Measurements from ENCODE around the gene PTPRD.

DNA sequence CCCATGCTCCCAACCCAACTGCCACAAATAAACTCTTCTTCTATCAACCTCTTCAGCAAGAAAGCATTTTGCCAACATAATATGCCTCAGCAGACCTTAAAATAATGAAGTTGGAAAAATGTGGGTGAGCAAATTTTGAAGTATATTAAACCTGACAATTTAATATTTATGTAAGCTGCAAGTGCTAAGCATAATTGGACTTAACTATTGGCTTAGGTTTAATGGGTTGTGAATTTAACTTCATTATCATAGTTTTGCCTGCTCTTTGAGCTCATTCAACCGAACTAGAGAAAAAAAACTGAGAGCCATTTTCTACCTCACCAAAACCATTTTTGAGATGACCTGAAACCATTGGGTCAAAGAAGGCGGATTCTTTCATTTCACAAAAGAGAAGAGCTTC is 2007.7 kb downstream of the PTPRD start:
- no peak for TF ChIP-seq ZNF19 (tag by site-specific recombination; IDR thresholded peaks at IDR 0.05; ENCODE audit: low read depth)
- TF ChIP-seq, protein P1, sequence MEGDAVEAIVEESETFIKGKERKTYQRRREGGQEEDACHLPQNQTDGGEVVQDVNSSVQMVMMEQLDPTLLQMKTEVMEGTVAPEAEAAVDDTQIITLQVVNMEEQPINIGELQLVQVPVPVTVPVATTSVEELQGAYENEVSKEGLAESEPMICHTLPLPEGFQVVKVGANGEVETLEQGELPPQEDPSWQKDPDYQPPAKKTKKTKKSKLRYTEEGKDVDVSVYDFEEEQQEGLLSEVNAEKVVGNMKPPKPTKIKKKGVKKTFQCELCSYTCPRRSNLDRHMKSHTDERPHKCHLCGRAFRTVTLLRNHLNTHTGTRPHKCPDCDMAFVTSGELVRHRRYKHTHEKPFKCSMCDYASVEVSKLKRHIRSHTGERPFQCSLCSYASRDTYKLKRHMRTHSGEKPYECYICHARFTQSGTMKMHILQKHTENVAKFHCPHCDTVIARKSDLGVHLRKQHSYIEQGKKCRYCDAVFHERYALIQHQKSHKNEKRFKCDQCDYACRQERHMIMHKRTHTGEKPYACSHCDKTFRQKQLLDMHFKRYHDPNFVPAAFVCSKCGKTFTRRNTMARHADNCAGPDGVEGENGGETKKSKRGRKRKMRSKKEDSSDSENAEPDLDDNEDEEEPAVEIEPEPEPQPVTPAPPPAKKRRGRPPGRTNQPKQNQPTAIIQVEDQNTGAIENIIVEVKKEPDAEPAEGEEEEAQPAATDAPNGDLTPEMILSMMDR (tag by site-specific recombination; IDR thresholded peaks at IDR 0.05) = no peak
- TF ChIP-seq, protein P2, sequence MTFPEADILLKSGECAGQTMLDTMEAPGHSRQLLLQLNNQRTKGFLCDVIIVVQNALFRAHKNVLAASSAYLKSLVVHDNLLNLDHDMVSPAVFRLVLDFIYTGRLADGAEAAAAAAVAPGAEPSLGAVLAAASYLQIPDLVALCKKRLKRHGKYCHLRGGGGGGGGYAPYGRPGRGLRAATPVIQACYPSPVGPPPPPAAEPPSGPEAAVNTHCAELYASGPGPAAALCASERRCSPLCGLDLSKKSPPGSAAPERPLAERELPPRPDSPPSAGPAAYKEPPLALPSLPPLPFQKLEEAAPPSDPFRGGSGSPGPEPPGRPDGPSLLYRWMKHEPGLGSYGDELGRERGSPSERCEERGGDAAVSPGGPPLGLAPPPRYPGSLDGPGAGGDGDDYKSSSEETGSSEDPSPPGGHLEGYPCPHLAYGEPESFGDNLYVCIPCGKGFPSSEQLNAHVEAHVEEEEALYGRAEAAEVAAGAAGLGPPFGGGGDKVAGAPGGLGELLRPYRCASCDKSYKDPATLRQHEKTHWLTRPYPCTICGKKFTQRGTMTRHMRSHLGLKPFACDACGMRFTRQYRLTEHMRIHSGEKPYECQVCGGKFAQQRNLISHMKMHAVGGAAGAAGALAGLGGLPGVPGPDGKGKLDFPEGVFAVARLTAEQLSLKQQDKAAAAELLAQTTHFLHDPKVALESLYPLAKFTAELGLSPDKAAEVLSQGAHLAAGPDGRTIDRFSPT (tag by site-specific recombination; IDR thresholded peaks at IDR 0.05) = no peak
- TF ChIP-seq ZFP3 (tag by site-specific recombination; IDR thresholded peaks at IDR 0.05; ENCODE audit: low read depth) = no peak
- TF ChIP-seq, protein P3, sequence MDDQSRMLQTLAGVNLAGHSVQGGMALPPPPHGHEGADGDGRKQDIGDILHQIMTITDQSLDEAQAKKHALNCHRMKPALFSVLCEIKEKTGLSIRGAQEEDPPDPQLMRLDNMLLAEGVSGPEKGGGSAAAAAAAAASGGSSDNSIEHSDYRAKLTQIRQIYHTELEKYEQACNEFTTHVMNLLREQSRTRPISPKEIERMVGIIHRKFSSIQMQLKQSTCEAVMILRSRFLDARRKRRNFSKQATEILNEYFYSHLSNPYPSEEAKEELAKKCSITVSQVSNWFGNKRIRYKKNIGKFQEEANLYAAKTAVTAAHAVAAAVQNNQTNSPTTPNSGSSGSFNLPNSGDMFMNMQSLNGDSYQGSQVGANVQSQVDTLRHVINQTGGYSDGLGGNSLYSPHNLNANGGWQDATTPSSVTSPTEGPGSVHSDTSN (CRISPR knock-in tag; IDR thresholded peaks at IDR 0.05) = no peak
- no peak for TF ChIP-seq ZNF121 (tag by site-specific recombination; IDR thresholded peaks at IDR 0.05)
- TF ChIP-seq GFI1B (tag by site-specific recombination; IDR thresholded peaks at IDR 0.05) = no peak
- no peak for TF ChIP-seq PRDM1 (tag by site-specific recombination; IDR thresholded peaks at IDR 0.05)
- TF ChIP-seq KLF9 (tag by site-specific recombination; IDR thresholded peaks at IDR 0.05; ENCODE audit: low read depth) = no peak
- no peak for TF ChIP-seq ZNF114 (tag by site-specific recombination; IDR thresholded peaks at IDR 0.05)
- TF ChIP-seq, protein P4, sequence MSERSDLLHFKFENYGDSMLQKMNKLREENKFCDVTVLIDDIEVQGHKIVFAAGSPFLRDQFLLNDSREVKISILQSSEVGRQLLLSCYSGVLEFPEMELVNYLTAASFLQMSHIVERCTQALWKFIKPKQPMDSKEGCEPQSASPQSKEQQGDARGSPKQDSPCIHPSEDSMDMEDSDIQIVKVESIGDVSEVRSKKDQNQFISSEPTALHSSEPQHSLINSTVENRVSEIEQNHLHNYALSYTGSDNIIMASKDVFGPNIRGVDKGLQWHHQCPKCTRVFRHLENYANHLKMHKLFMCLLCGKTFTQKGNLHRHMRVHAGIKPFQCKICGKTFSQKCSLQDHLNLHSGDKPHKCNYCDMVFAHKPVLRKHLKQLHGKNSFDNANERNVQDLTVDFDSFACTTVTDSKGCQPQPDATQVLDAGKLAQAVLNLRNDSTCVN (tag by site-specific recombination; optimal IDR thresholded peaks at IDR 0.05) = no peak
- no peak for TF ChIP-seq ZNF138 (tag by site-specific recombination; IDR thresholded peaks at IDR 0.05; ENCODE audit: borderline replicate concordance)
- no peak for TF ChIP-seq ZNF274 (IDR thresholded peaks at IDR 0.05; ENCODE audit: low read length)
- TF ChIP-seq ZNF274 (tag by site-specific recombination; IDR thresholded peaks at IDR 0.05; ENCODE audit: borderline replicate concordance) = no peak
